Activated CD4-positive, alpha-beta T cell treated with anti-CD3 and anti-CD28 coated beads, Interleukin-2, amount 50 U/mL, for 1 hour (primary cell): Measurements from ENCODE around the gene ITIH3.

ENCODE experiments used
- DNase-seq: peaks from one replicate; pipeline ENCODE4 v3.0.0-alpha.2; 2020

Gene ITIH3

GRCh38 chr3:52779011-52779836, 15.4 kb upstream of the ITIH3 start:
- no peak for DNase-seq

GRCh38 chr3:52779837-52780585, 14.6 kb upstream of the ITIH3 start:
- DNase-seq = no peak

GRCh38 chr3:52781741-52782140, 12.9 kb upstream of the ITIH3 start:
- no peak for DNase-seq

GRCh38 chr3:52782412-52783210, 12.0 kb upstream of the ITIH3 start:
- DNase-seq = no peak

GRCh38 chr3:52783211-52783555, 11.4 kb upstream of the ITIH3 start:
- DNase-seq = no peak

- no peak for DNase-seq
Measured at GRCh38 chr3:52784021-52784621, 10.5 kb upstream of the ITIH3 start.

- no peak for DNase-seq
Measured at GRCh38 chr3:52784931-52785590, 9.5 kb upstream of the ITIH3 start.

GRCh38 chr3:52786330-52787215, 8.0 kb upstream of the ITIH3 start:
- DNase-seq = no peak

GRCh38 chr3:52787246-52787645, 7.3 kb upstream of the ITIH3 start:
- DNase-seq = no peak

- no peak for DNase-seq
Measured at GRCh38 chr3:52787672-52788625, 6.6 kb upstream of the ITIH3 start.

GRCh38 chr3:52788890-52789745, 5.5 kb upstream of the ITIH3 start:
- no peak for DNase-seq

- DNase-seq = no peak
Measured at GRCh38 chr3:52789746-52790040, 4.9 kb upstream of the ITIH3 start.

- DNase-seq = no peak
Measured at GRCh38 chr3:52790337-52790736, 4.3 kb upstream of the ITIH3 start.

- no peak for DNase-seq
Measured at GRCh38 chr3:52790741-52791140, 3.9 kb upstream of the ITIH3 start.

GRCh38 chr3:52791366-52791765, 3.2 kb upstream of the ITIH3 start:
- no peak for DNase-seq

GRCh38 chr3:52791928-52792327, 2.7 kb upstream of the ITIH3 start:
- no peak for DNase-seq

GRCh38 chr3:52792413-52792812, 2.2 kb upstream of the ITIH3 start:
- DNase-seq = no peak

- DNase-seq = no peak
Measured at GRCh38 chr3:52792961-52793695, 1.5 kb upstream of the ITIH3 start.
